GM19099 (cell line): ENCODE measurements around the gene CLASP1.

Source experiments
- POLR2A ChIP-seq: IDR thresholded peaks from 3 replicates; pipeline ENCODE4 v1.6.1; 2011; ENCODE audit warnings: low read depth; ENCODE audit not compliant: insufficient read length; ENCODE audit errors: extremely low read depth

CLASP1 gene

DNA sequence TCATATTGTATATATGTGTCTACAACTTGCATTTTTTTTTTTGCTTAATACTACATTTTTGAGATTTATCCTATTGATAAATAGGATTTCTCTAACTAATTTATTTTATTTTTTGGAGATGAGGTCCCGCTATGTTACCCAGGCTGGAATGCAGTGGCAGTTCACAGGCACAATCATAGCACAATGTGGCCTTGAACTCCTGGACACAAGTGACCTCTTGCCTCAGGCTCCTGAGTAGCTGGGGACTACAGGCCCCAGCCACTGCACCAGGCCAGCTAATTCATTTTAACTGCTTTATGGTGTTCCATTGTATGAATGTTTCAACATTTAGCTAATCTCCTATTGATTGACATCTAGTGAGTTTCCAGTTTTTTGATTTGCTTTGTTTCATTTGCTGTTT is 16.8 kb upstream of the CLASP1 start:
- TF ChIP-seq POLR2A, result no peak

DNA sequence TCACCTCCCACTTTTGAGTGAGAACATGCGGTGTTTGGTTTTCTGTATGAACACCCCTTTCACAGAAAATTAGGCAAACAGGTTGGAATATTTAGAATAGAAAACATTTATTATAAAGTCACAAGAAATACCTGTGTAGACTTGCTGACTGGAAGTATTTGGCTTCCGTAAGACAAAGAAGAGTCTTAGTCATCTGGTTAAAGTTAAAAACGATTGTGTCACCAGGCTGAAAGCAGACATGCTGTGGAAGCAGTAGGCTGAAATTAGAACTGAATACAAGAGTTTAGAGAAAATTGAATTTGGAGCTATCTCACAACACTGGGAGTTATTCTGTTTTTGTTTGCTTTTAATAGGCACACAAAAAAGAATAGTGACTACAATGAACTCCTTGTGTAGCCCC is 16.2 kb upstream of the CLASP1 start:
- no peak for TF ChIP-seq POLR2A

DNA sequence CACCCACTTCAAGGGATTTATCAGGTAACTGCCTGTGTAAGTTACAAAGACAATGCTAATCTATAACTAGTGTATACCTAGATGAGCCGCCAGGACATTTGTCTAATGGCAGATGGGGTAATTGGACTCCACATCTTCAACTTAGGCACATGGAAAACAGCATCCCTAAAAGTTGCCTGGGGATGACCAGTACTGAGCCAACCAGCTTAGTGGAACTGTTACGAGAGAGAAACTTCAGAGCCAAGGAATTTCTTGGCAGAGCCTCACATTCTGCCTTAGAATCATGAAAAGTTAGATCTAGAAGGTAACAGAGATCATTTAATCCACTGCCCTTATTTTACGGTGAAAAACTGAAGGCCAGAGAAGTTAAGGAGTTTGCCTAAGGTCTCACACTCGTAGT is 15.5 kb upstream of the CLASP1 start:
- TF ChIP-seq POLR2A, result no peak

- no peak for TF ChIP-seq POLR2A
Measured at GRCh38 chr2:121664086-121664485, 14.8 kb upstream of the CLASP1 start.

GRCh38 chr2:121663434-121663833 is 14.2 kb upstream of the CLASP1 start:
- TF ChIP-seq POLR2A, result no peak

GRCh38 chr2:121662656-121663055 is 13.4 kb upstream of the CLASP1 start:
- no peak for TF ChIP-seq POLR2A

- no peak for TF ChIP-seq POLR2A
Measured at GRCh38 chr2:121659933-121660332, 10.7 kb upstream of the CLASP1 start.

DNA sequence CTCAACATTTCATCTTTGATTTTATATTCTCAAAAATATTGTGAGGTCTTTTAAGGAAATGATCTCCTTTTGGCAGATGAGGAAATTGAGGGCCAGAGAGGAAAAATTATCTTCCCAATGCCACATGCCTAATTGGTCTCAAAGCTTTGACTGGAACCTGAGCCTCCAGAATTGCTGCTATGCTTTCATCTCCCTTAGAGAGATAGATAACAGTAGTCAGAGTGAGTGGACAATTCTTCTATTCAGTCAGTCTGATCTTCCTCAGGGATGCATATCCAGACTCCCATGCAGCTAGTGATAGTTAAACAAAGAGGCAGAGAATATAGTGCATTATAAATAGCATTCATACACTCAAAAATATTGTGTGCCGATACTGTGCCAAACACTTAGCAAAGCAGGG is 3.8 kb upstream of the CLASP1 start:
- no peak for TF ChIP-seq POLR2A

DNA sequence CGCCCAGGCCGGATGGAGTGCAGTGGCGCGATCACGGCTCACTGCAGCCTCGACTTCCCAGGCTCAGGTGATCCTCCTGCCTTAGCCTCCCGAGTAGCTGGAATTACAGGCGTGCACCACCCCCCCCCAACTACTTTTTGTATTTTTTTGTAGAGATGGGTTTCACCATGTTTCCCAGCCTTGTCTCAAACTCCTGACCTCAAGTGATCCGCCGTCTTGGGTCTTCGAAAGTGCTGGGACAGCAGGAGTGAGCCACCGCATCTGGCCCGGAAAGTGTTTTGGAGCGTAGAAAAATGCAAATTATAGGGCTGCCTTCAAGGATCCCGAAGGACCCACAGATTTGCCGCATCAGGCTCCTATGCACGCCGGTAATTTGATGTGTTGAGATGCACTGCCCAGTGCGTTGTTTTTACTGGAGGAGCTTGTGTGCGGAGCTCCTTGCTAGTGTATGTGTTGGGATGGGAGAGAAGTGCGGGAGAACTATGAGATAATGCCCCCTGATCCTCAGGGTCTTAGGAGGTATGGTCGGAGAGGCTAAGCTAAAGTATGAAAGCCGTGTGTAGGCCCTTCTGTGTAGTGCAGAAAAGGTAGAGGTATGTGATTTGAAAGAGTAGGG is 1.2 kb upstream of the CLASP1 start:
- no peak for TF ChIP-seq POLR2A

DNA sequence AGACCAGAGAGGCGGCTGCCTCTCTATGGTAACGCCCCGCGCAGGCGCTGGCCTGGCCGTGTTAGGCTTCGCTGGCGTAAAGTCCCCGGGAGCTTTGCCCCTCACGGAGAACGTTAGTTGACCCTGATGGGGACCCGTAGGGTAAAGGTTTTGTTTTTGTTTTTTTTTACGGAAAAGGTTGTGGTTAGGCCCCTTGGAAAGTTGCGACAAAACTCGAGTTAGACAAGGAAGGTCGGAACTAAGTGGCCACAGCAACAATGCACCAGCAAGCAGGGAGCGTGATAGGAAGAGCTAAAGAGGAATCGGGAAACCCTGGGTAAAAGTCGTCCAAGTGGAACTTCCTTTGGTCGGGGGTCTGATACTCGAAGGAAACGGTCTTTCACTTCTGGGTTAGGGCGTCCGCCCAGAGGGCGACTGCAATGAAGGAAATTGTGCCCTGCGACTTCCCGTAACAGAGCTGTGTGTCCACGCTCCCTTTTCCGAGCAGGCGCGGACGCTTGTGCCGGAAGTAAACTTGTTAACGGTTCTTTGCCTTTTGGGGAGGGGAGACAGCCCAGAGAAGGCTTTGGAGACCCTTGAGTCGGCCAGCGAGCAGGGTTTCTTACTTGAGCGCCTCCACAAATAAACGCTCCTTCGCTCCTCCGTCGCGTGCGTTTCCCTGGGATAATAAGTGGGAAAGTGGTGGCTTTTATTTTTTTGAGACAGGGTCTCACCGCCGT is 493 bp upstream of the CLASP1 start:
- TF ChIP-seq POLR2A, result peak; percentile 63

DNA sequence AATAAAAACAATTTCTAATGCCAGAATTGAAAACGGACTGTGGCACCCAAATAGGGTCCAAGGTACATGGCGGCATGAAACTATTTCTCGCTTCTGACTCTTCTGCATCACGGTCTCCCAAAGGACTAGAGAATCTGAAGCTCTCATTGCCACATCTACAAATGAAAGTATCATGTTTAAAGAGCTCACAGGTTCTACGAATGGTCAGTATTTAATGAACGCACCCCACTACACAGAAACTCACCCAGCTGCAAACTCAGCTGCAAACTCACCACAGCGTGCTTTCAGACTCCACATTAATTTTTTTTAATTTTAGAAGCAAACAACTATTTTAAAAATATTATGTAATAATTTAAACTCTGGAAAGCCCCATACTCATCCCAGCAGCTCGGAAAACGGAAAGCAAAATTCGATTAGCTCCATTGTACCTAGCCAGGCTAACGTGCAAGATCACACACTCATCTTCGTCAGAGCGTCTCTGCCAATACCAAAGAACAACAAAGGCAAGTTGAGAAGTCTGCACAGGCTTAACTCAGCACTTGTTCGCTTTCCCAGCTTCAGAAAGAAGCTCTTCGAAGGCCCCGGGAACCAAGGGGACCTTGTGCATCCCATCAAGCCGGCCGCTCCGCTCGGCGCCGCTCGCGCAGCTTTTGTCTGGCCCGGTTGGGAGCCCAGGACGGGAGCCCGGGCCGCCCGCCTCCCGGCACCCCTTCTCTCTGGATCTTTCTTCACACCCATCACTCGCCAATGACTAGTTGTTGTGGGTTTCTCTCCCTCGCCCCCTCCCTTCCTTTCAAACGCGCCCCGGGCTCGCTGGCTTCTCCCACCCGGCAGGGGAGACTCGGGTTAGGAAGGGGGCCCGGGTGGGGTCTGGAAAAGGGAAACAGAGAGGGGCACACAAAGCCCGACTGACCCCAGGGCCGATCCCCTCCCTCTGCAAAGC is 785 bp downstream of the CLASP1 start:
- TF ChIP-seq POLR2A, result no peak

DNA sequence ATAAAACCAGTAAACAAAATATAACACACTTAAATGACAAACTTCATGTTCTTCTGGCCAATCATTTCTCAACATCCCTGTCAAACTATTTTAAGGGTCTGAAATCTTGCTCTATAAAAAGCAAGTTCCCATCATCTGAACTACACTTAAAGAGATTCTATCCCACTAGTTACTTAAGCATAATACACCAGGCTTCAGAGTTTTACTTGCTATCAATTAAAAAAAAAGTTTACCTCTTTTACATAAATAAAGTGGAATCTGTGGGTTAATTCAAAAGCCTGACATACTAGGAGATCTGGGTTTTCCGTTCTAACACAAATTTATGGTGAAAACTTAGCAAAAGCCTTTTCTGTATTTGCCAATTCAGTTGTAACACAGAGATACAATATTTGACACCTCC is 1.9 kb downstream of the CLASP1 start:
- TF ChIP-seq POLR2A, result no peak

GRCh38 chr2:121644715-121645114 is 4.5 kb downstream of the CLASP1 start:
- TF ChIP-seq POLR2A, result no peak

GRCh38 chr2:121643877-121644276 is 5.4 kb downstream of the CLASP1 start:
- no peak for TF ChIP-seq POLR2A
